Motor neuron (in vitro differentiated cells): ENCODE results near the gene DNAJC21. TPM values are rescaled to one million over a fixed set of nuclear protein-coding genes. Genes with fewer than 3 reads are reported as not detected.

Experiments
- ATAC-seq, 8 experiments: fragments of 200-7000 bp; cut with Tn5 transposase; replicated peaks in 6 of 8; 2 replicates each; pipeline ENCODE4 v1.8.0; 2021; ENCODE audit warnings: mild to moderate bottlenecking in 8 of 8, moderate library complexity in 8 of 8
- H3K27ac ChIP-seq, 2 donors: fragments of 250-450 bp; sonication (Bioruptor Pico); 2 replicates each; pipeline ENCODE4 v1.9.0; 2021; ENCODE audit warnings: antibody characterized with exemption in 2 of 2, mild to moderate bottlenecking in 2 of 2, moderate library complexity in 1 of 2
- H3K4me1 ChIP-seq, 2 donors: fragments of 250-450 bp; sonication (Bioruptor Pico); replicated peaks in 1 of 2; 2 replicates each; pipeline ENCODE4 v1.6.1; 2021; ENCODE audit warnings: antibody characterized with exemption in 2 of 2, mild to moderate bottlenecking in 2 of 2, moderate library complexity in 1 of 2
- H3K4me3 ChIP-seq, 5 donors: fragments of 250-450 bp; sonication (Bioruptor Pico); 2 replicates each; pipeline ENCODE4 v1.9.0; 2021; ENCODE audit warnings: antibody characterized with exemption in 5 of 5, mild to moderate bottlenecking in 5 of 5, moderate library complexity in 4 of 5
- WGBS, 10 experiments: fragments of 450-650 bp; shearing (Covaris generic); methylation state at CpG; one replicate each; pipeline ENCODE4 v1.0.0; 2022; 5-methylcytosine and 5-hydroxymethylcytosine counted together
- in situ Hi-C, 9 experiments: fragments of 400-800 bp; cut with MboI; loops; one replicate each; pipeline ENCODE4 v1.15.0; 2021; ENCODE audit warnings: low sequenced_read_pairs in 9 of 9, low pct_unique_long_range_greater_than_20kb in 2 of 9; ENCODE audit not compliant: unreplicated experiment in 9 of 9
- total RNA-seq, 8 experiments: library from RNA; unstranded; fragments of 300-600 nt; gene quantifications; 2 replicates each; pipeline versions ENCODE4 v1.2.3 to v1.2.4, GENCODE V29; 2022

Gene DNAJC21
- total RNA-seq, 8 experiments from 2014 or later: 22.6 to 67.5 (median 31.7) TPM

GRCh38 chr5:34926318-34926888 is 3.0 kb upstream of the DNAJC21 start:
- in situ Hi-C loops: no loop called here
- Histone ChIP-seq H3K4me1 (peaks cover 6 to 15% of the 10 kb centered on the region in 2 donors), H3K27ac (no peak overlapping the region), H3K4me3 (no peak overlapping the region)
- 79 to 100% (median 97%) methylated on average over 1 to 3 of the region's 3 CpGs; no CpG with 5 or more reads in 2 of the 10 experiments for WGBS, 10 experiments
- no peak for ATAC-seq

GRCh38 chr5:34927785-34928184 is 1.6 kb upstream of the DNAJC21 start:
- H3K4me1 ChIP-seq: peaks cover 8 to 17% of the 10 kb centered on the region in 2 donors
- ATAC-seq: no peak
- H3K4me3 ChIP-seq: no peak overlapping the region
- WGBS, 10 experiments: 52 to 100% (median 80%) methylated on average over 1 to 5 of the region's 5 CpGs; no CpG with 5 or more reads in 2 of the 10 experiments
- in situ Hi-C loops: no loop called here
- no peak overlapping the region for H3K27ac ChIP-seq

- H3K27ac ChIP-seq: no peak overlapping the region
- in situ Hi-C loops: no loop called here
- ATAC-seq: no peak
- H3K4me1 ChIP-seq: peaks cover 8 to 17% of the 10 kb centered on the region in 2 donors
- peak overlapping the region in 1 of 5 donors; percentile 83 for H3K4me3 ChIP-seq
- WGBS, 10 experiments: 80 to 95% (median 93%) methylated on average over 1 to 4 of the region's 5 CpGs; no CpG with 5 or more reads in 3 of the 10 experiments
Measured at GRCh38 chr5:34928267-34928666, 1.1 kb upstream of the DNAJC21 start.

GRCh38 chr5:34929720-34930461 is 532 bp downstream of the DNAJC21 start:
- in situ Hi-C loops: no loop called here
- 0 to 1% (median 0%) methylated on average over 2 to 14 of the region's 70 CpGs; no CpG with 5 or more reads in 2 of the 10 experiments for WGBS, 10 experiments
- H3K27ac ChIP-seq: peak overlapping the region; percentile 83 to 88

GRCh38 chr5:34930462-34930844 is 1.1 kb downstream of the DNAJC21 start:
- peaks cover 8 to 17% of the 10 kb centered on the region in 2 donors for H3K4me1 ChIP-seq
- H3K27ac ChIP-seq: no peak overlapping the region
- ATAC-seq: no peak
- H3K4me3 ChIP-seq: peak overlapping the region; percentile 59 to 92 (median 68)
- in situ Hi-C loops: no loop called here
- WGBS, 10 experiments: 0 to 10% (median 0%) methylated on average over 1 to 3 of the region's 3 CpGs

More at GRCh38 chr5:34929720-34930461, 532 bp downstream of the DNAJC21 start:
- Histone ChIP-seq H3K4me1 (peaks cover 8 to 17% of the 10 kb centered on the region in 2 donors), H3K4me3 (peak overlapping the region; percentile 59 to 92 (median 68))
- peak; percentile 54 to 74 (median 63) for ATAC-seq

- no peak for ATAC-seq
- Histone ChIP-seq H3K4me3 (peak overlapping the region; percentile 59 to 92 (median 68)), H3K4me1 (peaks cover 8 to 17% of the 10 kb centered on the region in 2 donors), H3K27ac (no peak overlapping the region)
- 37 to 81% (median 52%) methylated on average over 1 to 4 of the region's 4 CpGs for WGBS, 10 experiments
- in situ Hi-C loops: no loop called here
Measured at GRCh38 chr5:34930870-34931269, 1.5 kb downstream of the DNAJC21 start.

- in situ Hi-C loops: no loop called here
- peaks cover 8 to 17% of the 10 kb centered on the region in 2 donors for H3K4me1 ChIP-seq
- no peak for ATAC-seq
- 73 to 100% (median 100%) methylated on average over 1 to 2 of the region's 2 CpGs; no CpG with 5 or more reads in 2 of the 10 experiments for WGBS, 10 experiments
- H3K4me3 ChIP-seq: no peak overlapping the region
- no peak overlapping the region for H3K27ac ChIP-seq
Measured at GRCh38 chr5:34932947-34933346, 3.6 kb downstream of the DNAJC21 start.

GRCh38 chr5:34941936-34942335 is 12.6 kb downstream of the DNAJC21 start:
- 67 to 100% (median 95%) methylated on average over 1 to 3 of the region's 3 CpGs for WGBS, 10 experiments
- in situ Hi-C loops: no loop called here
- H3K4me1 ChIP-seq: no peaks in the 10 kb centered on the region
- H3K27ac ChIP-seq: no peak overlapping the region
- ATAC-seq: no peak
- no peak overlapping the region for H3K4me3 ChIP-seq

GRCh38 chr5:34944044-34944443 is 14.7 kb downstream of the DNAJC21 start:
- Histone ChIP-seq H3K27ac (no peak overlapping the region), H3K4me3 (no peak overlapping the region), H3K4me1 (no peaks in the 10 kb centered on the region)
- no peak for ATAC-seq
- 90 to 100% (median 100%) methylated on average over 1 to 2 of the region's 2 CpGs; no CpG with 5 or more reads in 2 of the 10 experiments for WGBS, 10 experiments
- in situ Hi-C loops: no loop called here

- WGBS, 10 experiments: 83 to 100% (median 89%) methylated on average over 5 to 11 of the region's 11 CpGs
- no peaks in the 10 kb centered on the region for H3K4me1 ChIP-seq
- in situ Hi-C loops: no loop called here
Measured at GRCh38 chr5:34944460-34945047, 15.2 kb downstream of the DNAJC21 start.

GRCh38 chr5:34957321-34957720 is 28.0 kb downstream of the DNAJC21 start:
- no peak for ATAC-seq
- Histone ChIP-seq H3K4me3 (no peak overlapping the region), H3K4me1 (no peaks in the 10 kb centered on the region), H3K27ac (no peak overlapping the region)
- in situ Hi-C loops: loop anchor here in 1 of 9 experiments (25.0 kb wide), 1 partner anchor 980 kb away; the partner anchor contains the start of gene CAPSL
- WGBS, 10 experiments: 89 to 100% (median 100%) methylated on average over 1 of the region's 1 CpG; no CpG with 5 or more reads in 3 of the 10 experiments

More at GRCh38 chr5:34944460-34945047, 15.2 kb downstream of the DNAJC21 start:
- Histone ChIP-seq H3K4me3 (no peak overlapping the region), H3K27ac (no peak overlapping the region)
- no peak for ATAC-seq

- H3K4me3 ChIP-seq: no peak overlapping the region
- in situ Hi-C loops: loop anchor here in 1 of 9 experiments (25.0 kb wide), 1 partner anchor 979 kb away; the partner anchor contains the start of gene CAPSL
- peak in 6 of 8 experiments; percentile 36 to 89 (median 76) for ATAC-seq
- H3K4me1 ChIP-seq: no peaks in the 10 kb centered on the region
- H3K27ac ChIP-seq: no peak overlapping the region
- WGBS, 10 experiments: 23 to 81% (median 47%) methylated on average over 2 to 5 of the region's 5 CpGs
Measured at GRCh38 chr5:34957857-34958690, 28.7 kb downstream of the DNAJC21 start.
